ENCODE data around the gene ISCA2.

The ISCA2 gene

DNA sequence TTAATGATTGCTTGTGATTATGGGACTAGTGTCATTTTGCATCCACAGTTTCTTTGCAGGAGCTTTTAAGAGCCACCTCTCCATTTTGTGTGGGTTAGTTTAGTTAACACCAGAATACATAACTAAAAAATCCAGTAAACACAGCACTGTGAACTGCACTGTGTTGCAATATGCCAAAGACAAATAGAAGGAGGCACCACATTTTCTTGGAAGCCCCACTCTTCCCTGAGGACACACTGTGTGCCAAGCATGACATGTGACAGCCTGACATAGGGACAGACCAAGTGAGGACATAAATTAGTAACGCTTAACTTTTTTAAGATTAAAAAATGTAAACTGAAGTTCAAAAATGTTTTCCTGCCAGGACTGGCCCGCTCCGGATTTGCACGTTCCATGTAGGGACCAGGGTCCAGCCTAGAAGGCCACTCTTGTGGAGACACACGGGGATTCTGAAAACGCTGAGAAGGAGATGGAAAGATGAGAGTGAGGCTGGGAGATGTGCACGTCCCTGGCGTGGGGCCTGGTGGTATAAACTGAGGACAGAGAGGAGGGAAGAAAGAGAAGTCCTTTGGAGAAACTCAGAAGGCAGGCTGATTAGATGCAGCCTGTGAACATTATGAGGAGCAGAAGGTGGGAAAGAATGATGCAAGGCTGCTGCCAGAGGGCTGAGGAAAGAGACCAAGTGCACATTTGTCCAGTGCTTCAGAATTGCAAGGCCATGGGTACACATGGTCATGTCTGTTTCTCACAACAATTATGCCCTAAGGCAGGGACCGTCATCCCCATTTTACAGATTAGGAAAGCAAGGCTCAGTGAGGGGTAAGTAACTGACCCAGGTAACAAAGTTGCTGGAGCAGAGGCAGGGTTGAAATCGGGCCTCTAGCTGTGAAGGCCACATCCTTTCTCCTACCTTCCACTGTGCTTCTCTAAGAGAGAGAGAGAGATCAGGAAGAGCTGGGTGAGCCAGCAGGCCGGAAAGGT lies 45.1 kb downstream of the ISCA2 start:
- no peak overlapping the region for H3K4me2 ChIP-seq (ENCODE audit: low read length)
- no peak overlapping the region for H3K4me3 ChIP-seq (ENCODE audit: low read depth, low read length, poor library complexity, severe bottlenecking)
- H3K9me3 ChIP-seq (ENCODE audit: low read length) = no peaks in the 10 kb centered on the region
- no peaks in the 10 kb centered on the region for H3K27me3 ChIP-seq (ENCODE audit: insufficient read depth, low read length)
- no peak overlapping the region for H3K9ac ChIP-seq (ENCODE audit: low read length)
- H3K4me1 ChIP-seq (ENCODE audit: insufficient read depth, low read length, severe bottlenecking) = no peaks in the 10 kb centered on the region
- no peaks in the 10 kb centered on the region for H3K79me2 ChIP-seq (ENCODE audit: insufficient read depth, low read length)
- TF ChIP-seq CTCF (IDR thresholded peaks at IDR 0.05; ENCODE audit: low read length) (no peak), EZH2 (IDR thresholded peaks at IDR 0.05; ENCODE audit: borderline replicate concordance, low read length) (no peak)
- H3F3A ChIP-seq (ENCODE audit: insufficient read depth, low read length) = no peaks in the 10 kb centered on the region
- no peak overlapping the region for H3K27ac ChIP-seq (ENCODE audit: low read depth, low read length, poor library complexity, severe bottlenecking)
- no peaks in the 10 kb centered on the region for H4K20me1 ChIP-seq (ENCODE audit: insufficient read depth, low read length)
- no peaks in the 10 kb centered on the region for H3K36me3 ChIP-seq (ENCODE audit: insufficient read depth, low read length)
- H3K9me2 ChIP-seq (ENCODE audit: low read depth, low read length) = no peaks in the 10 kb centered on the region
- H2AFZ ChIP-seq (ENCODE audit: low read length) = no peak overlapping the region

GRCh38 chr14:74539503-74539902 lies 45.9 kb downstream of the ISCA2 start:
- Histone ChIP-seq H4K20me1 (ENCODE audit: insufficient read depth, low read length) (no peaks in the 10 kb centered on the region), H3K9ac (ENCODE audit: low read length) (no peak overlapping the region), H3K27me3 (ENCODE audit: insufficient read depth, low read length) (no peaks in the 10 kb centered on the region), H3K36me3 (ENCODE audit: insufficient read depth, low read length) (no peaks in the 10 kb centered on the region), H3K4me3 (ENCODE audit: low read depth, low read length, poor library complexity, severe bottlenecking) (no peak overlapping the region), H3F3A (ENCODE audit: insufficient read depth, low read length) (no peaks in the 10 kb centered on the region), H3K27ac (ENCODE audit: low read depth, low read length, poor library complexity, severe bottlenecking) (no peak overlapping the region), H2AFZ (ENCODE audit: low read length) (no peak overlapping the region), H3K79me2 (ENCODE audit: insufficient read depth, low read length) (no peaks in the 10 kb centered on the region), H3K4me1 (ENCODE audit: insufficient read depth, low read length, severe bottlenecking) (no peaks in the 10 kb centered on the region), H3K9me2 (ENCODE audit: low read depth, low read length) (no peaks in the 10 kb centered on the region), H3K9me3 (ENCODE audit: low read length) (no peaks in the 10 kb centered on the region), H3K4me2 (ENCODE audit: low read length) (no peak overlapping the region)
- TF ChIP-seq CTCF (IDR thresholded peaks at IDR 0.05; ENCODE audit: low read length) (no peak), EZH2 (IDR thresholded peaks at IDR 0.05; ENCODE audit: borderline replicate concordance, low read length) (no peak)

DNA sequence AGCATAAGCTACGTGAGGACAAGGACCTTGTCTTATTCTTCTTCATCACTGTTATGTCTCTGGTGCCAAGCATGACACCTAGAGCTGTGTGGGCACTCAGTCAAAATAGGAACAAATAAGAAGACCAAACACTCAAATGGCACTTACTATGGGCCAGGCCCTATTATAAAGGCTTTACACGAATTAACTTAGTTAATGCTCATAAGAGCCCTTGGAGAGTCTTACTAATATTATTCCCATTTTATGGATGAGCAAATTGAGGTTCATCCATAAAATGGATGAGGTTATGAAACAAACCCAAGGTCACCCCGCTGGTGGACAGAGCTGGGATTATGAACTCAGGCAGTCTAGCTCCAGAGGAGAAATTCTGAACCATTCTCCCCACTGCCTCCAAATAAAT lies 47.7 kb downstream of the ISCA2 start:
- no peaks in the 10 kb centered on the region for H3K27me3 ChIP-seq (ENCODE audit: insufficient read depth, low read length)
- no peak overlapping the region for H3K4me3 ChIP-seq (ENCODE audit: low read depth, low read length, poor library complexity, severe bottlenecking)
- no peaks in the 10 kb centered on the region for H3K9me2 ChIP-seq (ENCODE audit: low read depth, low read length)
- no peak overlapping the region for H3K4me2 ChIP-seq (ENCODE audit: low read length)
- H3K4me1 ChIP-seq (ENCODE audit: insufficient read depth, low read length, severe bottlenecking) = no peaks in the 10 kb centered on the region
- no peaks in the 10 kb centered on the region for H4K20me1 ChIP-seq (ENCODE audit: insufficient read depth, low read length)
- no peaks in the 10 kb centered on the region for H3K79me2 ChIP-seq (ENCODE audit: insufficient read depth, low read length)
- no peak overlapping the region for H2AFZ ChIP-seq (ENCODE audit: low read length)
- no peak overlapping the region for H3K27ac ChIP-seq (ENCODE audit: low read depth, low read length, poor library complexity, severe bottlenecking)
- no peaks in the 10 kb centered on the region for H3K36me3 ChIP-seq (ENCODE audit: insufficient read depth, low read length)
- H3F3A ChIP-seq (ENCODE audit: insufficient read depth, low read length) = no peaks in the 10 kb centered on the region
- H3K9me3 ChIP-seq (ENCODE audit: low read length) = no peaks in the 10 kb centered on the region
- H3K9ac ChIP-seq (ENCODE audit: low read length) = no peak overlapping the region
- no peak for TF ChIP-seq CTCF (IDR thresholded peaks at IDR 0.05; ENCODE audit: low read length)
- TF ChIP-seq EZH2 (IDR thresholded peaks at IDR 0.05; ENCODE audit: borderline replicate concordance, low read length) = no peak
